HG02678 (cell line): ENCODE results near the gene F2.
"Not testable (repeated sequence)": the region's sequence is repeated elsewhere in the genome, so short reads cannot be mapped to it uniquely, and the experiment has no call there.

Experiments used
- ATAC-seq: cut with Tn5 transposase; IDR thresholded peaks from one replicate; pipeline ENCODE4 v1.9.1; 2021; ENCODE audit warnings: mild to moderate bottlenecking, moderate library complexity; ENCODE audit not compliant: unreplicated experiment

The F2 gene

GRCh38 chr11:46712874-46713576 lies 6.0 kb upstream of the F2 start:
- ATAC-seq, result no peak

- ATAC-seq, result not testable (repeated sequence)
Observed at GRCh38 chr11:46717825-46718154, 1.2 kb upstream of the F2 start.

GRCh38 chr11:46718155-46719019 lies 626 bp upstream of the F2 start:
- ATAC-seq, result no peak

GRCh38 chr11:46719543-46720218 lies 668 bp downstream of the F2 start:
- ATAC-seq, result no peak

- no peak for ATAC-seq
Observed at GRCh38 chr11:46721286-46721685, 2.3 kb downstream of the F2 start.

GRCh38 chr11:46722566-46723358 lies 3.7 kb downstream of the F2 start:
- ATAC-seq, result no peak

GRCh38 chr11:46723359-46723680 lies 4.3 kb downstream of the F2 start:
- no peak for ATAC-seq

GRCh38 chr11:46724088-46724487 lies 5.1 kb downstream of the F2 start:
- ATAC-seq, result no peak

GRCh38 chr11:46725338-46726205 lies 6.6 kb downstream of the F2 start:
- no peak for ATAC-seq

- ATAC-seq, result no peak
Observed at GRCh38 chr11:46726206-46726862, 7.3 kb downstream of the F2 start.

- ATAC-seq, result no peak
Observed at GRCh38 chr11:46727952-46728658, 9.1 kb downstream of the F2 start.

- ATAC-seq, result no peak
Observed at GRCh38 chr11:46728659-46729040, 9.6 kb downstream of the F2 start.

- no peak for ATAC-seq
Observed at GRCh38 chr11:46729110-46730027, 10.4 kb downstream of the F2 start.

- no peak for ATAC-seq
Observed at GRCh38 chr11:46731545-46731944, 12.5 kb downstream of the F2 start.

- no peak for ATAC-seq
Observed at GRCh38 chr11:46733234-46733633, 14.2 kb downstream of the F2 start.

- ATAC-seq, result no peak
Observed at GRCh38 chr11:46736146-46736545, 17.1 kb downstream of the F2 start.

GRCh38 chr11:46736615-46737014 lies 17.6 kb downstream of the F2 start:
- ATAC-seq, result no peak

GRCh38 chr11:46737699-46738098 lies 18.7 kb downstream of the F2 start:
- no peak for ATAC-seq
